Stimulated activated CD8-positive, alpha-beta memory T cell treated with anti-CD3 and anti-CD28 coated beads, Interleukin-15, amount 100 ng/mL, for 1 hour (primary cell): Measurements from ENCODE around the gene RERG.

Experiments used
- DNase-seq: peaks from one replicate; pipeline ENCODE4 v3.0.0-alpha.2; 2020; ENCODE audit warnings: low read depth

RERG gene

DNA sequence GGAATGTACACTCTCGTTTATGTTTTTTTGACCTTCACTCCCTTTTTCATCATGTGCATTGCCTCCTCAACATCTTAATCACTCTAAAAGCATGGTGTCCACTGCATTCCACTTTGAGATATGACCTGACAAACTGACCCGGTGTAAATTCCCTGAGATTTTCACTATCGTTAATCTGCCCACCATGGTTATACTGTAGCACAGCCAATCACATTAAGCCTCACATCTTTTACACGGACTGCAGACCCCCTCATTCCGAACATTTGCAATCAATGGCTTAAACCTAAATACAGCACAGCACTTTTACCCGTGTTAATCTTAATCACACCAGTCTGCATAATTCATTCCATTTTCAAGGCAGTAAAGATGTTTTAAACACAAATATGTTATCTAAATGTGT is 2.4 kb downstream of the RERG start:
- no peak for DNase-seq

DNA sequence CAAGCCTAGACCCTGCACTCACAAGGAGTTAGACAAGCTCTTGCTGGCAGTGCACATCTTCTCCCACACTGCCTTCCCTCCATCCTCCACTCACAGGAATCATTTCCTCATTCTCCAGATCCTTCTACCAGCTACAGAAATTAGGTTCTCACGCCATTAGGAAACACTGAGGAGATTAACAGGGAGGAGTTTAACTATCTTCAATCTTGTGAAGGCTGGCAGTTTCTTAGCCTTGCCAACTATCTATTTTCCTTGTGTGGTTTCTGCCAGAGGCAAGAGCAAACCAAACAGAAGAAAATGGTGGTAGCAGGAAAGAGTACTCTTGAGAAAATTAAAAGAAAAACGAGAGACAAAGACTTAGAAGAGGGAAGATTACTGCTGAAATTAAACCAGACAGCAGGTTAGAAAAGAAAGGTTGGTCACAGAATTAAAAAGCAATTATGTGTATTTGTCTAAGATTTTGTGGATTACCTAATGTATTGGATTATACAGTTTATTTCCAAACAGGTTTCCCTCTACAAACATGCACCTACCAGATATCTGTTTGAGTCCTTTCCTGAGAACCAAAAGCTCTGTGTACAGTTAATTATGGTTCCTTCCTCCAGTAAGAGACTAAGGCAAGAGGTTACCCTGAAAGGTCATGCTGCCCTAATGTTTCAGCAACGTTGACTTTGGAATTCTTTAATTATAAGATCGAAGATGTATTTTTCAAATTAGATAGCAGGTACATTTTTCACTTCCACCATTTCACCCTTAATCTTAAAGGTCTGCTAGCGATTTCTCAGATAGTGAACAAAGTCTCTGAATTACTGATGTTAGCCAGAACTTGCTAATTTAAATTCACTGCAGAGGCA is 5.0 kb downstream of the RERG start:
- no peak for DNase-seq

DNA sequence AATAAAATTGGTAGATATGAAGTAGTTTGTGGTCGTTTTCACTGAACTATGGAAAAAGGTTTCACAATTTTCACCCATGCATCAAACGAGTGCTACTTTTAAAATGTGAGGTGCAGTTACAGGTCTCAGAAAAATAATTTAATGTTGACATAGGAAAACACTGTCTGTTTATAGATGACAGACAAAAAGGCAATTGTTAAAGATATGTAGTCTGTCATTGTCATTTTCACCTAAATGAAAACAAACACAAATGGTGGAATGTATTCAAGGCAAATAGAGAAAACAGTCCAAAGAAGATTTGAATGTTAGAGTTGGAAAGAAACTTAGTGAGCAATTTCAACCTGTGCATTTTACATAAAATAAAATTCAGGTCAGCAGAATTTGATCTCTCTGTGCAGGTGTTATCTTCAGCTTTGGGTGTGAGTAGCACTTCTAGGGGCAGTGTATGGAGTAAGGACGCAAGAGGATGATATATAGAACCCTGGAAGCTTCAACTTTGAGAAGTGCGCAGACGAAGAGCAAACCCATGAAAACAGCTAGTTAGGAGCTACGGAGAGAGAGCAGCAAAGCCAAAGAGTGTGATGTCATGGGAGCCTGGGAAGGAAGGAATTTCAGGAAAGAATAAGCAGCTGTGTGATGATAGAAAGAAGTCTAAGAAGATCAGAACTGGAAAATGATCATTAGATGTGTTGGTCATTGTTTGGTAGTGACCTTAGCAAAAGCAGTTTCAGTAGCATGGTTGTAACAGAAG is 6.2 kb downstream of the RERG start:
- DNase-seq, result no peak

GRCh38 chr12:15212930-15213329 is 8.3 kb downstream of the RERG start:
- no peak for DNase-seq

DNA sequence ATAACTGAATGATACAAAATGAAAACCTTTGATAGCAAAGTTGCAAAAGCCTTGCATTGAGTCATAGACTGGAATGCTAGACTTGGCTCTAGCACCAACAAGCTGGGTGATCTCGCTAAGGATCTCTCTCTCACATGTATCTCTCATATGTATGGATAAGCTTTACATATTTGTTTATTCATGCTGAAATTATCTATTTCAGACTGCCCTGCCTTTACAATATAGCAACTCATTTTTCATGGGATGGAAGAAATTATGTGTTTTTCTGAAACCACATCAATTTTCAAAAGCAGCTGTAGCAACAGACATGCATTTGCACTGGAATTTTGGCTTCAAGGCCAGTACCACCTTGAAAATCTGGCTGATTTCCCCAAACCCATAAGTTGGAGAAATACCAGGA is 11.4 kb downstream of the RERG start:
- no peak for DNase-seq

GRCh38 chr12:15208871-15209656 is 12.2 kb downstream of the RERG start:
- no peak for DNase-seq

GRCh38 chr12:15208140-15208539 is 13.1 kb downstream of the RERG start:
- no peak for DNase-seq

- DNase-seq, result no peak
These were observed 14.3 kb downstream of the RERG start for GRCh38 chr12:15206831-15207389.

DNA sequence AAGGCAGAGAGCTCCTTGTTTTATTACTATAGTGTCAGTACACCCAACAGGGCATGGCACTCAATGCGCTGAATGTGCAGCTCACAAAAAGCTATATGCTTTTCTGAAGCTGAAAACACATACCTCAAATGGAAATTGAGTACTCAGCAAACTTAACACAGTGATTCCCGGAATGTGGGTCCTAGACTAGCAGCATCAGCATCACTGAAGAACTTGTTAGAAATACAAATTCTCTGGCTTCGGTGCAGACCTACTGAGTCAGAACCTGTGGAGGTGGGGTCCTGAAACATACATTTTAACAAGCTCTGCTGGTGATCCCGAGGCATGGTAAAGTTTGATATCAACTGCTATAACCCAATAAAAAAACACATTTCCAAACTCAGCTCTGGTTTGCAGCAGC is 14.9 kb downstream of the RERG start:
- no peak for DNase-seq

GRCh38 chr12:15205341-15206010 is 15.7 kb downstream of the RERG start:
- DNase-seq, result no peak

DNA sequence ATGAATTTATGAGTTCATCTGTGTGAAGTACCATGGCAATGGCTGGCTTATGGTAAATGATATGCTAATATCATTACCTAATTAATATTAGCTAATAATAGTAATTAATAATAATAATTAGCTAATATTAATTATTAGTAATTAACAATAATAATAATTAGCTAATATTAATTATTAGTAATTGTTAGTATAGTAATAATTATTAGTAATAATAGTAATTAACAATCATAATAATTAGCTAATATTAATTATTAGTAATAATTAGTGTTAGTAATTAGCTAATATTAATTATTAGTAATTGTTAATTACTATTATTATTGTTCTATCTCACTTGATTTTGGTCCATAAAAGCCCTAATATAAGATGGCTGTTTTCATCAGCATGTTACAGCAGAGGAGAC is 19.8 kb downstream of the RERG start:
- DNase-seq, result no peak

DNA sequence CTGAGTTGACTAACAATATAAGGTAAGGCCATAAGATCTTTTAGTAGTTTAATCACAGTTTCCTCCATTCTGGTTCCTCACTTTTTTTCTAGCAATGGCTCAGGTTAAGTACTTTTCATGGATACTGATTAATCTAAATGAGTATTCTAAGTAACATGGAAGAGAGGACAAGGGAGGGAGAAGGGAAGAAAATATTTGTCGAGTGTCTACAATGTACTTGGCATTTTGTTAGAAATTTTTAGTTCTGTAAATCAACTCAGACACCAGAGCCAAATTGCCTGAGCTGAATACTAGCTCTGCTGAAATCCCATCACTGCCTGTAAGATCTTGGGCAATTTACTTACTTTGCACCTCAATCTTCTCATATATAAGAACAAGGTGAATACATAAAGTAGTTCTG is 20.2 kb downstream of the RERG start:
- no peak for DNase-seq

DNA sequence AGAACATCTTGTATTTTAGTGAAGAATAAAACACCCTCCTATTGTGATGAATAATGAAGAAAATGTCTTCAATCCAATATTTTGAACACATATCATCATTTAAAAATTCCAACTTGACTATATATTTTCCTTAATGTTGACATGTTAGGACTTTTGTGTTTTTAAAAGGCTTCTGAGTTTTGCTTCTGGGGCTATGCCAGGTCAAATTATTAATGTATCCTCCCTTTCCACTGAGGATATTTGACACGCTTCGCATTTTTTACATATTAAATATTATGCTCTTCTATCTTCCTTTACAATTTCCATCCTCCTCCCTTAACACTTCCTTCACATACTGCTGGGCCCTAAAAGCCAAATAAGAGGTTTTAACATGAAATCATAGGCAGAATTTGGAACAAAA is 20.6 kb downstream of the RERG start:
- no peak for DNase-seq

DNA sequence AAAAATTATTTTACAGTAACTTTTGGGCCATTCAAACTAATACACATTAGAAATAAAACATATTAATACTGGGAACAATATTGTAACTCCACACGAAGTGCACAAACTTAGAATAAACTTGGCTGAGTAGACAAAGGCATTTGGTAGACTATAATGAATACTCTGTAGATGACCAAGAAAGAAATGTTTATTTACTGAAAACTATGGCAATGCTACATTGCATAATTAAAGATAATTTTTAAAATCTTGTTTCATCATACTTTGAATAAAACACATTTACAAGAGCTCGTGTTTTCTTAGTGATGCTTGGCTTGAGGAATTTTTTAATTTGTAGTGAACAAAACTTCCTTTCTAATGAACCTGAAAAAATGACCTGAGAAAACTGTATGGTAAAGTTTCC is 21.3 kb downstream of the RERG start:
- no peak for DNase-seq

GRCh38 chr12:15196678-15197505 is 24.3 kb downstream of the RERG start:
- DNase-seq, result no peak

- DNase-seq, result no peak
These were observed 25.0 kb downstream of the RERG start for GRCh38 chr12:15196221-15196620.

DNA sequence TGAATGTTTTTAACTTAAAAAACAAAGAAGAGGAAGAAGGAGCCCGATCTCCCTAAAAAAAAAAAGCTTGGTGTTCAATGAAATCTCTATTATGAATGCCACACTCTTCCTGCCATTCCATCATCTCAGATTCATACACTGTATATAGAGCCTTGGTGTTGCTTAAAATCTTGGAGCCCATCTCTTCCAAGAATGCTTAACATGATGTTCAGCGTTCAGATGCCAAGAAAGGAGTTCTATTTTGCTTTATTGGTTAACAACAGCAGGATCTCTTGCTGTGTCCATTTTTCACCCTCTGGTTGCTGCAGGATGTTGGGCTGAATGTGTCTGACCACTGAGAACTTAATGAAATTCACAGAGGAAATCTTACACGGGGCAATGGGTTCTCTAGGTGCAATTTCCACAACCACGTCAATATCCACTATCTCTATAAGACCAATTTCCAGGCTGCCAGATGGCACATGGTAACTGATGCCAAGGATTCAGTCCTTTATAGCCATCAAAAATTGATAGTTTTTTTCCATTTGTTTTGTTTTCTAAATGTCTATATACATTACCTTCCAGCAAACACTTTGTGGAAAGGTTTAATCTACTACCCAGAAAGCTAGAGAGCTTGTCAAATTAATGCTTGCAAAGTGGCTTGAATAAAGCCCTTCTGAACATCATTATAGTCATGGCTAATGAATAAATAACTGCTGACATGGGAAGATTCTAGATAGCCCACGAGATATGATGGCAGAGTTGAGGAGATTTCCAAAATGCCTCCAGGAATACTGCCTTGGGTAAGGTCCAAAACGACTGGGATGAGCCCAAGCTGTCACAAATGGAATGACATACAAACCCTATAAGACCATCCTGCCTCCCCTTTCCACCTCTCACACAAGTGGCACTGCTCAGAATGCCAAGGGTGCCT is 26.5 kb downstream of the RERG start:
- DNase-seq, result no peak

- no peak for DNase-seq
These were observed 27.3 kb downstream of the RERG start for GRCh38 chr12:15193946-15194345.

DNA sequence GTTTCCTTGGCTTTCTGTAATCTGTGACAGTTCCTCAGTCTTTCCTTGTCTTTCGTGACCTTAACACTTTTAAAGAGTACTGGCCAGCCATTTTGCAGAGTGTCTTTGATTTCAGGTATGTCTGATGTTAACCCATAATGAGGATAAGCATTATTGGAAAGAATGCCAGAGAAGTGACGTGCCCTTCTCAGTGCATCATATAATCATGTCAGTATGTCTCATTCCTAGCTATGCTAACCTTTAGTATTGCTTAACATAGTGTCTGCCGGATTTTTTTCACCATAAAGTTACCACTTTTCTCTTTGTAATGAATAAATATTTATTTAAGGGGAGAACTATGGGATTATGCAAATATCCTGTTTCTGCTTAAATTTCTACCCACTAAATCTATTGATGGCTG is 28.5 kb downstream of the RERG start:
- DNase-seq, result no peak

GRCh38 chr12:15188127-15188526 is 33.1 kb downstream of the RERG start:
- DNase-seq, result no peak
